ENCODE results near the gene FAM240A.

The FAM240A gene

DNA sequence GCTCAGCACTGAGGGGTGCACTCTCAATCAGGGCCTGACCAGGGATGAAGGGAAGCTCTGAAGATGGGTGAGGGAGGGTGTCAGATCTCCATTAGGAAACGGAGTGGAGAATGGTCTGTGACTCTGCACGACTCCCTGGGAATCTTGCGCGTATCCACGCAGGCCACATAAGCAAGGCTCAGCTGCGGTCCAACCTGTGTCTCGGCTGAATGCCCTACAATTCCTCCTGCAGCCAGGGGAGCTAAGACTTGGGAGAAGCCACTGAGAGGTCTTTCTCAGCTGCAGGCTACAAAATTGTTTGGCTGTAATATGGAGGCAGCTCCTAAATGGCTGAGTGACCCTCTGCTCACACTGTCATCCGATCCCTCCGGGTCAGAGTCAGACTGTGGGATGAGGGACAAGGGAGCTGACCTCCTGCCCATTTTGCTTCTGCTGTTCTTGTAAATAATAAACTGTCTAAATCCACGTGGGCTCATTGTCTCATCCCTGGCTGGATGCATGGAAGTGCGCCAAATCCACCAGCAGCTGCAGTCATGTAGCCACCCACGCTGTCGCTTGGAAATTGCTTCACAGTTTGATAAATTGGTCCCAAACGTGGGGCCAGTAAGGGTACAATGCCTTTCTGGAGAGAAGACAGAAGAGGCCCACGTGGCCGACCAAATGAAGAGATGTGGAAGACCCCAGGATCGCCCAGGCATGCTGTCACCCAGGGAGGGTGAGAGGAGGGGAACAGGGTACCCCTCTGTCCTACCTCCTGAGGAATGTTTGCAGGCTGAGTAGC, 50.6 kb downstream of the FAM240A start:
- DNase-seq (ENCODE audit: low read depth): no peak

DNA sequence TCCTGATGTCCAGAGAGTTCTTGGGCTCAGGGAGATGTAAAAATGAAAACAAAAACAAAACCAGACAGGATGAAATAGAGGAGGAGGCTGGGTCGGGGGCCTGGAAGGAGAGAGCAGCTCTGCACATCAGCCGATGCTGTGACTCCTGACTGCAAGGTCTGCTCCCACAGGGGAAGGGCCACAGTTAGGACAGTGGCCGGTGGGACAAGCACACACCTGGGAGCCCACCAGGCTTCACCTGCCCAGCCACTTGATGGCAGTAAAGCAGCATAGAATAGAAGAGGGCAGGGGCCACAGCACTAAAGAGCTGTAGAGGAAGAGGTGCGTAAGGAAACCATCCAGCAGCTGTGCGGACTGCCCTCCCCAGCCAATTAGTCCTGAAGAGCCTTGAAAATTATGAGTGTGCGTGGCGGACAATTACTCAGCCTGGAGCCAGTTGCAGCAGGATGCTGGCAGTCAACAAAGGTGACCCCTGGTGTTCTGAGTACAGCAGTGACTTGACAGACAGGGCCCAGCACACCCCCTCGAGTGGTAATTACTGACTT, 51.3 kb downstream of the FAM240A start:
- DNase-seq (ENCODE audit: low read depth): no peak

DNA sequence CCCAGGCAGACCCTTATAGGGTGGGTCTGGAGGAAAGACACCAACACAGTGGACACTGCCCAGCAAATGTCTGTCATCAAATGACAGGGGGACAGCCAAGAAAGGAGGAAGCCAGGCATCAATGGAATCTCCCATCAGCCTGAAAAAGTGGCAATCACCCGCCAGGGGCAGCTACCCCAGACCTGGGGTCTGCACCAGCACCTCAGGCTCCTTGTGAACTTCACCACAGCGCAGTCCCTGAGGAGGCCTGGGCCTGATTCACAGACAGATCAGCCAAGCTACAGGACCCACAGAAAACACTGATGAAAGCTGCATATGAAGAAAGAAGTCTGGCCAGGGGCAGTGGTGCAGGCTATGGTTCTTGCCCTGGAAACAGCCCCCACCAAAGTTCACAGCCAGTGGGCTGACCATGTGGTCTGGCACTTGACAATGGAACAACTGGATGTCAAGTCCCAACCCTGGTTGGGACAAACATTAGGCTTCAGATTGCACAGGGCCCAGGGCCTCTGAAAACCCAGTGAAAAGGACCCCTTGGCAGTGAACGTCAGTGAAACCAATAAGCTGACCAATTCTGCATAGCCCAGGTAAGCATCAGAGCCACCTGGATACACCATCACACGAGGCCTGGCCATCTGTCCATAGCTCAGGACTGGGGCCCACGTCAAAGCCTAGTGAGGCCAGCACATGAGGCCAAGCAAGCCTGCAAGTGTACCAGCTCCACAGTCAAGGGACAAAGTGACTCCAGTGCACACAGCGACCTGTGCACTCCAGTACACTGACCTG, 52.1 kb downstream of the FAM240A start:
- DNase-seq (ENCODE audit: low read depth): no peak

DNA sequence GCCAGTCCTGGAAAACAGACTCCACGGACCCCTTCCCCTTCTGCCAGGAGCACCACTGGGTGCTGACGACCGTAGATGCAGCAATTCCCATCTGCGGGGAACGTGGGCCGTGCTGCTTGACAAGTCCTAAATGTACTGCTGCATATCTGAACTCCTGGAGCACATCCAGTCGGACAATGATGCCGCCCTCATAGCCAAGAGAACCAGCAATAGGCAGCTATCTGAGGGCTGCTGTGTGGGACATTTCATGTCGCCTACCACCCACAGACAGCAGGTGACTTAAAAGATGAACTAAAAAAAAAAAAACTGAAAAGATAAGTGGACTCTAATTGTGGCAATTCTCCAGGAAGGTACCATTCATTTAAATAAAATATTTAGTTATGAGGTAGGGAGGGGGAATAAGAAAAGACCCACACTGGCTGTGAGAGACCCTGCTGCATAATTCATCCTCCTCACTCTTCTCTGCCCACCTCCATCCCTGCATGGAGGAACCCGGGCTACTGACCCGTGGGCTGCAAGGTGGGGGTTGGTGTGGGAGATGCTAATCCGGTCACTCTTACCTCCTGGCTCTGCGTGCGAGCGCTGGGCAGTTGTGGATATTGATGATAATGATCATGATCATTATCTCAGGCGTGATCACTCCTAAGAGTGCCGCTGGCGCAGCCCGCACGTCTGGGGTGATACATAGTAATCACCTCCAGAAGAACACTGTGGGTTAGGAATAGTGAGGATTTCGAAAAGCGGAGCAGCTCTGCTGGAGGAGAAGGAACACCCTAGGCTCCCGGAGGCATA, 52.8 kb downstream of the FAM240A start:
- no peak for DNase-seq (ENCODE audit: low read depth)

DNA sequence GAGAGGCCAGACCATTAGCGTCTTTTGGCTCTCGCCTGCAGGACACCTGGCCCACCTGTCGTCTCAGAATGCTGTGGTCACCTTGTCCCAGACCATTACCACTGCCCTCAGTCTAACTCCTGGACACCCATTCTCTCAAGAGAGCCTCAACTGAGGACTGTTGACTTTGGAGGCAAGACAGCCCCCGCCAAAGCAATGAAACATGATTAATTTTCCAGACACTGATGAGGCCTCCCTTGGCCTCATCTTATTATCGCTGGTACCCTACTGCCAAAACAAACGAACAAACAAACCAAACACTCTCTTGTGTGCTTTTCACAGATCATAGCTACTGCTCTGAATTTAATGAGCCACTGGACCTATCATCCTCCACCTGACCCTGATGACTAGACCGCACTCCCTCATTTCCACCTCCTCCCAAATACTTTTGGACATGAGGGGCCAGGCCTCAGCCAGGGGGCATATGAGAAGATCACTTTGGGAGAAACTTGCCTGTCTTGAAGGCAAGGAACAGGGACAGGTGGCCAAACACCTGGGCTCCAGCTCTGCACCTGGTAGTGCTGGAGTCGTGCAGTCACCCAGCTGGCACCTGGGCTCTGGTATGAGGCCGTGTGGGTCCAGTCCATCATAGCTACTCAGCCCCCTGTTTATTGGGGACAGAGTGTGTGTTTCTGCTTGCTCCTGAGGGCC, 53.6 kb downstream of the FAM240A start:
- no peak for DNase-seq (ENCODE audit: low read depth)

DNA sequence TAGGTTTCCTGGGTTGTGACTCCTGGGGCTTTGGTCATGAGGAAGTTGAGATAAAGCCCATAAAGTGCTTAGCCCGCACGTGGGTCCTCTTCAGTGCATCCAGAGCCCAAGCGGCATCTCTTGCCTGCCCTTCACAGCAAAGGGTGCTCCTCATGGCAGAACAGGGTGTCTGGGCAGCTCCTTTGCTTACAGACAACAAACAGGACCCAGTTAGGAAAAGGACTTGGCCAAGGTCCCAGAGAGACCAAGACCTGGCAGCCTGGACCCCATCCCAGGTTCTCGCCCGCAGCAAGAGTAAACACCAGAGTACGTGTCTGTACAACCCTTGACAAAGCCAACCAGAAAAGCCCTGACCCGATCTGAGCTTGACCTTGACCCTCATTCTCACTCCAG, 54.1 kb downstream of the FAM240A start:
- no peak for DNase-seq (ENCODE audit: low read depth)

DNA sequence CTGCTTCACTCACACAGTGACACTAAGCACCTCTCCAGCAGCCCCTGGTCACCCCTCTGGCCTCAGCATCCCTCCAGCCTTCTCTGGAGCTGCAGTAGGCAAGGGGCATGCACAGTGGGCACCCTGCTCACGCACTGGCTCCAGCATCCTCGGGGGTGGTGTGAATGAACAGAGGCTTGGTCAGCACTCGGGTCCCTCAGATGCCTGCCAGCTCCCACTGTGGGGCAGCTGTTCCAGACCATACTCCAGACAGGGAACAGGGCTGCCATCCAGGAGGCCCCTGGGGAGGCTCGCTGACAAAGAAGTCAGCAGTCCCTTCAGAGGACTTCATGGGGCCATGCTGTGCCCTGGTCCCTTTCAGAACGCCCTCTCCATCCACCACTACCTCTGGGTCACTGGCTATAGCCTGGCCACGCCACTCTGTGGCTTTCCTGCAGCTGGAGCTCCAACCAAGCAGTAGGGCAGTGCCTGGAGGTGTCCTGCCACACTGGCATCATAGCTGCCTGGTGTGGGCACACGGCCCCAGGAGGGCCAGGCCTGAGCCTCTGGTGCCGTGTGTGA, 54.8 kb downstream of the FAM240A start:
- no peak for DNase-seq (ENCODE audit: low read depth)

DNA sequence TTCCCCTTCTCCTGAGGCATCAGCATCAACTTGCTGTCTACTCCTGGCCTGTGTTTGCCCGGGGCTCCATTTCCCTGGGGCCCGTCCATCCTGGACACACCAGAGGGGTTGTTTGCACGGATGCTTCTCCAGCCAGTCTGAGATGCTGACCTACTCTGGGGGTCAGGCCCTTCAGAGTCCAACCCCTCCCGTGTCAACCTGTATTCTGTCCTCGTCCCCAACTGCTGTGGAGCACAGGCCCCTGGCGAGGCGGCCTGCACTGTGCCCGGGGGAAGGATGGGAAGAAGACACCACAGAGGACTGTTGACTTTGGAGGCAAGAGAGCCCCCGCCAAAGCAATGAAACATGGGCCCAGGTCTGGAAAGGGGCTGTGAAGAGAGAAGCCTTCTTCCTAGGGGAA, 55.3 kb downstream of the FAM240A start:
- no peak for DNase-seq (ENCODE audit: low read depth)

DNA sequence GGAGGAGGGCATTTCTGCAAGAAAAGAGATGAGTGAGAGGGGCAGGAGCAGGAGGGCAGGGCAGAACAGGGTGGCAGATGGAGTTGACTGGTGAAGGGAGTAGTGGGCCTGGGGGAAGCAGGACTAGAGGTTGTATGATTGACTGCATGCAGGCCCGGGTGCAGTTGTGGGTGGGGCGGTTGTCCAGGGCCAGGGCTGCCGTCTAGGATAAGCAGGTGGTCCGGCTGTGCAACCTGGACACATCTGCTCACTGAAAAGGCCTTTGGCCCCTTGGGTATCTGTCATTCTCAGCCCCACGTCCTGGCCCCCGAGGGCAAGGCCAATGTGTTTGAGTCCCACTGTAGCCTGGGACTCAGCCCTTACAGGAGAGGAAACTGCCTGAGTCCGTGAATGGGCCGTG, 55.8 kb downstream of the FAM240A start:
- DNase-seq (ENCODE audit: low read depth): no peak

DNA sequence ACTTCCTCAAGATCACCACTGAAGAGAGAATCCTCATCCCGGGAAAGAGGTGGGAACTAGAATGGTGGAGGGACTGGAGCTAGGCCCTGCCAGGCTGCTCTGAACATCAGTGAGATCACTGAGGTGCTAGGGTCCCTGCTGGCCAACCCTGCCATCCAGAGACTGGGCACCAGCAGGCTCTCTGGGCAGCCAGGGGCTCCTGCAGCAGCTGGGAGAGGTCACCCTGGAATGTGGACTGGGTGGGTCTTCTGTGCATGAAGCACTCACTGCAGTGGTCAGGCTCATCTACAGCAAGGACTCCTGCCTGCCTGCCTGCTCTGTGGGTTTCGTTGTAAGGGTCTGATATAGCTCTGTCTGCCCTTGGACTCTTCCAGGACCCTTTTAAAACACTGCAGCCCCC, 56.3 kb downstream of the FAM240A start:
- no peak for DNase-seq (ENCODE audit: low read depth)

DNA sequence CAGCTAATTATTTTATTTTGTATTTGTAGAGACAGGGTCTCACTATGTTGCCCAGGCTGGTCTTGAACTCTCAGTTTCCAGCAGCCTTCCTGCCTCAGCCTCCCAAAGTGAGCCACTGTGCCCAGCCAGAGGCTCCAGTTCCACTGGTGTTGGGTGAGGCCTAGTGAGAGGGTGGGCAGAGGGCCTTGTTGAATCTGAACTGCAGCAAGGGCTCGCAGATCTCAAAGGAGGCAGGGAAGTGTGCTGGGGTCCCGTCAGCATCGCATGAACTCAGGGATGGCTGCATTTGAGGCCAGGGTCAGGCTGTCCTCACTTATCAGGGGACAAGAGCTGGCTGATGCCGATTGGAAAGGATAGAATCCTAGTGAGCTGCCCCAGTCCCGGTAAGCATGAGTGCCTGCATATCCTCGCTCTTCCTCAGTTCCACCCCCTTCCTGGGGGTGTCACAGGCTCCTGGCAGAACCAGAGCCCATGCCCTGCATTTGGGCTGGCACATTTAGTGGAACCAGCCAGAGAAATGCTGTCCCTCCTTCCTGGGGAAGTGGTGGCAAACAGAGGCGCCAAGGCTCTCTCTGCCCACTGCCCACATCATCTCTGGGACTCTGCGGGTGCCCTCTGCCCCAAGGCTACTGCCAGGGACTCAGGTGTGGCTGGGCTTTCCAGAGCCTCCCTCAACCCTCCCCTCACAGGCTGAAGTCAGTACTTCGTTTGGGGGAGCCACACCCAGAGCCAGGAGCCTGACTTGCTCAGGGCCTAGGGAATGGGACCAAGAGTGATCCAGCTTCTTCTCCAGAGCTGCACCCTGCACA, 57.1 kb downstream of the FAM240A start:
- no peak for DNase-seq (ENCODE audit: low read depth)

DNA sequence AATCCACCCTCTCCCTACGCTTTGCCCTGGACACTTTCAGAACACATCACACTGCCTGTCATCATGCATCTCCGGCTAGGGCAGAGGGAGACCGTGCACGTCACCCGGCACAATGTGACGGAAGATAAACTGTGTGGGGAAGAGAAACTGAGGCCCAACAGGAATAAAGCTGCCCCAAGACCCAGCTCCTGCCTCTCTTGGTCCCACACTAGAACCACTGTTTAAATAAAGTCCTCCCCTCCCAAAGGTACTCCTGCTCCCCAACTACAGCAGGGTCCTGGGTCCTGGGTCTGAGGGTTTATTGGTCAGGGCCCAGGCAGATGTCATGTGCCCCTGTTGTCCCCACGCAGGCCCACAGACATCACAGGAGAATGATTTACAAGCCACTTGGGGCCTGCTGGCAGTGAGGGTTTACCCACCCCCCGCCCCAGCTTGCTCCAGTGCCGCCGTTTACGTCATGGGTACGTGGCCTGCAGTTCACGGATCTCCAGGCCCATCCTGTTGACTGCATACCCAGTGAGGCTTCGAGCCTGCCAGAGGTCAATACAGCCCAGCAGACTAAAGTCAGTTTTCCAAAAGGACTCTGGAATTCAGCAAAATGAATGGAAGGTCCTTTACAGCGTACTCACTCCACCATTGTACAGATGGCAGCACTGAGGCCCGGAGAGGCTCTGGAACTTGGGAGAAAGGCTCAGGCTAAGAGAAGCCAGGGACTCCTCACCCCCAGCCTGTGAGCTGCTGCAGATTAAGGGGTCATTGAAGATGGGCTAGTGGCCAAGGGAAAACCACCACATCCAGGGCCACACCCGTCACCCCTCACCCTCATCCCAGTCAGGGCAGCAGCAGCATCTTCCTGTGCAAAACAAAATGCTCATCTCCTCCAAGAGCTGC, 57.9 kb downstream of the FAM240A start:
- DNase-seq (ENCODE audit: low read depth): no peak

DNA sequence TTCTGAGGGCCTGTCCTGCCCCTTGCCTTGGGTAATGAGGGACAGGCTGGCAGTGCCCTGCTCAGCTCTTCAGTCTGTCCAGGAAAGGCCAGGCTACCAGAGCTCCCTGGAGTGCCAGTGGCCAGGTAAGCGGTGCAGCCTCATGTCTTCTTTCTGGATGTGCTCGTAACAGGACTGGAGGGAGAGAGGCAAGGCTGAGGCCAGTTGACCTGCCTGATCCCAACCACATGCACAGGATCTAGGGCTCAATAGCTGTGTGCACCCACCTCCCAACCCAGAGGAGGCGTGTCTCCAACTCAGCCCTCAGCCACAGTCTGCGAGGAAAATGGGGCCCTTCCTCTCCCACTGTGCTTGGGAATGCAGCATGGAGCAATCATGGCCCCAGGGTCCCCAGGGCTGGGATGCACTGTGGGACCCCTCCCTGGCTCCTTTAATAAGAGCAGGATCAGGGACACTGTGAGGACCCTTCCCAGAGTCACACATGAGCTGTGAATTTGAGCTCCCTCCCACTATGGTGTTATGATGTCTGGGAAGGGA, 58.6 kb downstream of the FAM240A start:
- no peak for DNase-seq (ENCODE audit: low read depth)

DNA sequence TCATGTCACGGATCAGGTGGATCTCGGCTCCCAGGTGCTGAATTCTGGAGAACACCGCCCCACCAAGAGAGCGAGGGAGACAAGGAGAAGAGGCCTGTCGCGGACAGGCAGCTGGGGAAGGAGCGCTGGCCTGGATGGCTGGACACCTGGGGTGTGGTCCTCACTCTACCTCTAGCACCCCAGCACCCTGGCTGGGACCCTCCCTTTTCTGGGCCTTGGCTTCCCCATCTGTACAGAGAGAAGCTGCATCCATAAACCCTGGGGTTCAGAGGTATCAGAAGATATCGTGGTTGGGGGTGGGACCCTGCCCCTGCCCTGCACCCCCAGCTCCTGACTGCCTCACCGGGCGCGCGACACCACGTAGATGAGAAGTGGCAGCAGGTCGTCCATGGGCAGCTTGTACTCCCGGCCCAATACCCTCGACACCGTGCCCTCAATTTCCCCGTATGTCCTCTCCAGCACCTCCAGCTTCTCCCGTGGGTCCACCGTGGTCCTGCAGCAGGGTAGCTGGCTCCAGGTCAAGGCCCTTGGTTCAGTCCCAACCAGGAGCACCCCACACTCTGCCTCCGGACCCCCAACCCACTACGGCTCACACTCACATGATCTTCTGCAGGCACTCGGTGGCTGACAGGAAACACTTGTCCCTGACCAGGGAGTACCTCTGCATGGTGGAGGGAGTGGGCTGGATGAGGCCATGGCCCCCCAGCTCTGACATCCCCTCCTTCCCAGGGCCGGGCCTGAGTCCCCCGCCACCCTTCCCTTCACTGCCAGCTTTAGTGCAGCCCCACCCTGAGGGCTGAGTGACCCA, 59.4 kb downstream of the FAM240A start:
- no peak for DNase-seq (ENCODE audit: low read depth)

DNA sequence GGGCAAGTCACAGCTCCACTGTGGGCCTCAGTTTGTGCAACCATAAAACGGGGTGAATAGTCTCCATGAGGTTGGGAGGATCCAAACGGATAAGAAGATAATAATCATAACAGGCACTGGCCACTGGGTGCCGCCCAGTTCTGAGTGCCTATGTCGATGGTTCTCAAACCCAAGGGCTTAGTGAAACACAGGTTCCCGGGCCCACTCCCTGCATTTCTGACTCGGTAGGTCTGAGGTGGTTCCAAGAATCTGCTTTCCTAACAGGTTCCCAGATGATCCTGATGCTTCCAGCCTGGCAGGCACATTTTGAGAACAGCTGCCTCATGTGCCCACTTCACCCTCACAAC, 60.0 kb downstream of the FAM240A start:
- no peak for DNase-seq (ENCODE audit: low read depth)

DNA sequence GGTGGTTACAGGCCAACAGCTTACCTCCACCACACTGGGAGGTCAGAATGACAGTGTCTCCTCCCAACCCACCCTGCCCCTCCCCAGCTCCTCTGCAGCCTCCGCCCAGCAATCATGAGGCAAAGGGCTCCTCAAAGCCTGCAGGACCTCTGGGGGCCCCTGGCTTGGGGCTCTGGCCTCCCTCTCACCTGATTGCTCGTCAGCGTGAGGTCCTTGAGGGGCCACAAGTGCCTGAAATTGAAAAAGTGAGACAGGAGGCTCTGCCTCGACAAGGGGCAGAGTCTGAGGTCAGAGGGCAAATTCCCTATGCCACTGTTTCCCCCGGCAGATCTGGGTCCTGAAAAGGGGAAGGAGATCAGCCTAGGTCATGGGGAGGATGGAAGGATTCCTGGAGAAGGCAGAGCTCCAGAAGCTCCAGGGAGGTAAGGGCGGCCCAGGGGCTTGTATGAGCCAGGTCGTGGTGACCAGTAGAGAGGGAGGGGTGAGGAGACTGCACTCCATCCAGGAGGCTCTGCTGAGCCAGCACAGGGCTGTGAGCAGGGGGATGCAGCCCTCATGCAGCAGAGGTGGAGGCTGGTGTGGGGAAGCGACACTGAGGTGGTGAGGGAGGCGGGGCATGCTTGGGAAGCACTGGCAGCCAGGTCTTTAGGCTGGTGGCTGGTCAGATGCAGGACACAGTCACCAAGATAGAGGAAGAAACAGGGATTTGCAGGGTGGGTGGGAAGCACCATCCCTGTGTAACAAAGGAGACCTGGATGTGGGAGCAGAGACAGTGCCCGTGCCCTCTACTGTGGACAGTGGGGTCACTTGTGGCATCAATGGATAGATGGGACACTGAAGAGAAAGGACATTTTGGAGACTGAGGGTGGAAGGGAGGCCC, 61.1 kb downstream of the FAM240A start:
- DNase-seq (ENCODE audit: low read depth): no peak

DNA sequence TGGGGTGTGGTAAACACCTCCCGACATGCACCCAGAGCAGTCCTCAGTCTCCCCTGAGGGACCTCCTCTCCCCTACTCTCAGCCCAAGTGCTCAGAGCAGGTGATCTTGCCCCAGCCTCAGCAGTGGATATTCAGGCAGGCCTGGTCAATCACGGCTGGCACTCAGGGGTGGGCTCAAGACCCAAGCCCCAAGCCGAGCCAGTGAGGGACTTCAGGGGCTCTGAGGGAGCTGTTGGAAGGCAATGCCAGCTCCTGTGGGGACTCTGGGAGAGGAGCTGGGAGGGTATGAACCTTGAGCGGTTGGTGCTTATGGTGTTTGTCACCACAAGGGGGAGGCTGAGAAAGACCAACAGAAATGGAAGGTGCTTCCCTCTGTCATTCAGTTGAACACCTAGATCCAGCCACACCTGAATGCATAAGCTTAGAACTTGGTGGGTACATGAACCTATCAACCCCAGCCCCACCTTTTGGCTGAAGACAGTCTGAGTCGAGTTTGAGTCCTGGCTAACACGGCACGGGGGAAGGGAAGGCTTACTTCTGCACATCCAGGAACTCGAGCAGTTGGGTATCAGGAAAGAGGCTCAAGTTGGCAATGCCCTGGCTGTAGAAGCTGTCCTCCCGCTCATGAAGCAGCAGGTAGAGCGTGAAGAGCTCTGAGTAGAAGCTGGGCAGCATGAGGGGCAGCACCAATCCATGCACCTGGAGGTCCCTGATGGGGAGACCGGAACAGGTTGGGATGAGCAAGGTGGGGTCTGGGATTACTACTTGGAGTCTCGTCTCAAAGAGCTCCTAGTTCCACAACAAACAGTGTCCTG, 61.9 kb downstream of the FAM240A start:
- DNase-seq (ENCODE audit: low read depth): no peak
